Adipocyte (in vitro differentiated cells): Measurements from ENCODE around the gene ACTC1.
A peak's percentile ranks its signal among the peaks of the same experiment; 100 is the strongest.

ENCODE experiments used
- DNase-seq: peaks from one replicate; pipeline ENCODE4 v3.0.0-alpha.2; 2015; ENCODE audit warnings: low read depth
- H3K27me3 ChIP-seq: replicated peaks from 2 replicates; pipeline ENCODE4 v1.7.0; 2013; ENCODE audit warnings: mild to moderate bottlenecking, low read length, moderate library complexity; ENCODE audit not compliant: control insufficient read depth, insufficient read depth
- H3K36me3 ChIP-seq: 2 replicates; pipeline ENCODE4 v1.7.0; 2013; ENCODE audit warnings: low read length, mild to moderate bottlenecking, moderate library complexity; ENCODE audit not compliant: control insufficient read depth, insufficient read depth, severe bottlenecking
- H3K4me1 ChIP-seq: 2 replicates; pipeline ENCODE4 v1.7.0; 2013; ENCODE audit warnings: mild to moderate bottlenecking, low read length, moderate library complexity; ENCODE audit not compliant: control insufficient read depth, insufficient read depth
- H3K4me3 ChIP-seq: 2 replicates; pipeline ENCODE4 v1.7.0; 2013; ENCODE audit warnings: mild to moderate bottlenecking, low read length, moderate library complexity
- H3K9ac ChIP-seq: 2 replicates; pipeline ENCODE4 v1.7.0; 2013; ENCODE audit warnings: mild to moderate bottlenecking, low read length, moderate library complexity
- H3K9me3 ChIP-seq: 2 replicates; pipeline ENCODE4 v1.7.0; 2013; ENCODE audit warnings: mild to moderate bottlenecking, low read length, moderate library complexity; ENCODE audit not compliant: control insufficient read depth

ACTC1 gene

GRCh38 chr15:34782901-34783300, 12.4 kb downstream of the ACTC1 start:
- H3K9ac ChIP-seq = no peak overlapping the region
- peaks cover 8% of the 10 kb centered on the region for H3K9me3 ChIP-seq
- H3K4me1 ChIP-seq = no peaks in the 10 kb centered on the region
- H3K27me3 ChIP-seq = peaks cover 34% of the 10 kb centered on the region
- no peak for DNase-seq
- H3K36me3 ChIP-seq = no peaks in the 10 kb centered on the region
- H3K4me3 ChIP-seq = no peak overlapping the region

GRCh38 chr15:34780725-34781124, 14.6 kb downstream of the ACTC1 start:
- Histone ChIP-seq H3K27me3 (peaks cover 29% of the 10 kb centered on the region), H3K9ac (no peak overlapping the region), H3K4me1 (no peaks in the 10 kb centered on the region), H3K9me3 (peaks cover 8% of the 10 kb centered on the region), H3K4me3 (no peak overlapping the region), H3K36me3 (no peaks in the 10 kb centered on the region)
- DNase-seq = no peak

GRCh38 chr15:34776606-34777105, 18.7 kb downstream of the ACTC1 start:
- Histone ChIP-seq H3K9ac (no peak overlapping the region), H3K36me3 (no peaks in the 10 kb centered on the region), H3K4me3 (no peak overlapping the region), H3K9me3 (peaks cover 11% of the 10 kb centered on the region), H3K4me1 (no peaks in the 10 kb centered on the region), H3K27me3 (peaks cover 34% of the 10 kb centered on the region)
- no peak for DNase-seq

GRCh38 chr15:34773917-34774316, 21.4 kb downstream of the ACTC1 start:
- peaks cover 4% of the 10 kb centered on the region for H3K4me1 ChIP-seq
- DNase-seq = no peak

GRCh38 chr15:34773013-34773412, 22.3 kb downstream of the ACTC1 start:
- H3K4me3 ChIP-seq = no peak overlapping the region
- H3K4me1 ChIP-seq = peaks cover 13% of the 10 kb centered on the region
- H3K9me3 ChIP-seq = peaks cover 3% of the 10 kb centered on the region
- DNase-seq = no peak
- H3K27me3 ChIP-seq = peaks cover 47% of the 10 kb centered on the region
- no peaks in the 10 kb centered on the region for H3K36me3 ChIP-seq
- no peak overlapping the region for H3K9ac ChIP-seq

More at GRCh38 chr15:34773917-34774316, 21.4 kb downstream of the ACTC1 start:
- H3K27me3 ChIP-seq = peaks cover 47% of the 10 kb centered on the region
- peaks cover 3% of the 10 kb centered on the region for H3K9me3 ChIP-seq
- no peak overlapping the region for H3K9ac ChIP-seq
- no peak overlapping the region for H3K4me3 ChIP-seq
- H3K36me3 ChIP-seq = no peaks in the 10 kb centered on the region

GRCh38 chr15:34772312-34772711, 23.0 kb downstream of the ACTC1 start:
- H3K27me3 ChIP-seq = peaks cover 47% of the 10 kb centered on the region
- no peak for DNase-seq
- no peak overlapping the region for H3K4me3 ChIP-seq
- peaks cover 13% of the 10 kb centered on the region for H3K4me1 ChIP-seq
- no peaks in the 10 kb centered on the region for H3K36me3 ChIP-seq
- peaks cover 3% of the 10 kb centered on the region for H3K9me3 ChIP-seq
- no peak overlapping the region for H3K9ac ChIP-seq

- Histone ChIP-seq H3K9me3 (peaks cover 3% of the 10 kb centered on the region), H3K4me3 (no peak overlapping the region), H3K36me3 (no peaks in the 10 kb centered on the region), H3K4me1 (peaks cover 13% of the 10 kb centered on the region), H3K27me3 (peaks cover 36% of the 10 kb centered on the region), H3K9ac (no peak overlapping the region)
- DNase-seq = no peak
Observed at GRCh38 chr15:34769711-34770110, 25.6 kb downstream of the ACTC1 start.

- peak; percentile 38 for DNase-seq
- Histone ChIP-seq H3K27me3 (peaks cover 26% of the 10 kb centered on the region), H3K9ac (no peak overlapping the region), H3K4me1 (peaks cover 13% of the 10 kb centered on the region), H3K4me3 (peak overlapping the region; percentile 26), H3K9me3 (peaks cover 3% of the 10 kb centered on the region), H3K36me3 (no peaks in the 10 kb centered on the region)
Observed at GRCh38 chr15:34768530-34768929, 26.8 kb downstream of the ACTC1 start.

GRCh38 chr15:34765741-34766140, 29.6 kb downstream of the ACTC1 start:
- H3K9ac ChIP-seq = no peak overlapping the region
- H3K36me3 ChIP-seq = no peaks in the 10 kb centered on the region
- no peak overlapping the region for H3K4me3 ChIP-seq
- peaks cover 28% of the 10 kb centered on the region for H3K27me3 ChIP-seq
- DNase-seq = no peak
- peaks cover 13% of the 10 kb centered on the region for H3K4me1 ChIP-seq
- H3K9me3 ChIP-seq = no peaks in the 10 kb centered on the region

- Histone ChIP-seq H3K4me1 (no peaks in the 10 kb centered on the region), H3K9ac (no peak overlapping the region), H3K27me3 (peaks cover 60% of the 10 kb centered on the region), H3K9me3 (no peaks in the 10 kb centered on the region), H3K36me3 (no peaks in the 10 kb centered on the region), H3K4me3 (no peak overlapping the region)
- DNase-seq = no peak
Observed at GRCh38 chr15:34760909-34761308, 34.4 kb downstream of the ACTC1 start.

GRCh38 chr15:34759992-34760391, 35.4 kb downstream of the ACTC1 start:
- Histone ChIP-seq H3K9ac (no peak overlapping the region), H3K4me1 (no peaks in the 10 kb centered on the region), H3K4me3 (no peak overlapping the region), H3K36me3 (no peaks in the 10 kb centered on the region), H3K9me3 (no peaks in the 10 kb centered on the region), H3K27me3 (peaks cover 69% of the 10 kb centered on the region)
- no peak for DNase-seq

- H3K9me3 ChIP-seq = no peaks in the 10 kb centered on the region
Observed at GRCh38 chr15:34759347-34759746, 36.0 kb downstream of the ACTC1 start.

More at GRCh38 chr15:34759347-34759746, 36.0 kb downstream of the ACTC1 start:
- H3K4me3 ChIP-seq = no peak overlapping the region
- H3K27me3 ChIP-seq = peaks cover 75% of the 10 kb centered on the region
- no peaks in the 10 kb centered on the region for H3K36me3 ChIP-seq
- H3K4me1 ChIP-seq = no peaks in the 10 kb centered on the region
- H3K9ac ChIP-seq = no peak overlapping the region
- DNase-seq = no peak
